NCI-H2227 (cell line): ENCODE data around the gene ITGB4.
"Not testable (repeated sequence)": the region's sequence is repeated elsewhere in the genome, so short reads cannot be mapped to it uniquely, and the experiment has no call there.

Source experiments
- DNase-seq: peaks from one replicate; lab custom pipeline; 2025; ENCODE audit not compliant: unreplicated experiment; lab: John Stamatoyannopoulos, UW

Gene ITGB4

GRCh38 chr17:75752802-75753513 is 31.7 kb downstream of the ITGB4 start:
- DNase-seq: peak; percentile 19

- peak; percentile 76 for DNase-seq
Observed at GRCh38 chr17:75753514-75754377, 32.5 kb downstream of the ITGB4 start.

- no peak for DNase-seq
Observed at GRCh38 chr17:75754378-75755204, 33.3 kb downstream of the ITGB4 start.

GRCh38 chr17:75755205-75755901 is 34.1 kb downstream of the ITGB4 start:
- DNase-seq: peak; percentile 62

GRCh38 chr17:75755990-75756389 is 34.7 kb downstream of the ITGB4 start:
- no peak for DNase-seq

- DNase-seq: no peak
Observed at GRCh38 chr17:75756451-75757085, 35.3 kb downstream of the ITGB4 start.

- DNase-seq: no peak
Observed at GRCh38 chr17:75757086-75757681, 35.9 kb downstream of the ITGB4 start.

- no peak for DNase-seq
Observed at GRCh38 chr17:75758131-75758905, 37.1 kb downstream of the ITGB4 start.

- DNase-seq: no peak
Observed at GRCh38 chr17:75759457-75759856, 38.2 kb downstream of the ITGB4 start.

- not testable (repeated sequence) for DNase-seq
Observed at GRCh38 chr17:75759978-75760640, 38.9 kb downstream of the ITGB4 start.

- DNase-seq: no peak
Observed at GRCh38 chr17:75762513-75763268, 41.4 kb downstream of the ITGB4 start.

GRCh38 chr17:75763269-75763607 is 42.0 kb downstream of the ITGB4 start:
- DNase-seq: no peak

- no peak for DNase-seq
Observed at GRCh38 chr17:75763613-75764416, 42.6 kb downstream of the ITGB4 start.

- DNase-seq: no peak
Observed at GRCh38 chr17:75764417-75764710, 43.1 kb downstream of the ITGB4 start.

GRCh38 chr17:75764711-75765421 is 43.6 kb downstream of the ITGB4 start, which contains the start of gene GALK1:
GALK1 (minus strand) TSS chr17:75765192; CDS start chr17:75765136, 56 bp downstream.
- peak; percentile 74 for DNase-seq

- no peak for DNase-seq
Observed at GRCh38 chr17:75765981-75766380, 44.7 kb downstream of the ITGB4 start.

GRCh38 chr17:75767881-75768280 is 46.6 kb downstream of the ITGB4 start:
- DNase-seq: no peak
